Neural cell (in vitro differentiated cells): ENCODE data around the gene UQCC2. TPM values are rescaled to one million over a fixed set of nuclear protein-coding genes. Genes with fewer than 3 reads are reported as not detected.

Experiments used
- H2AFZ ChIP-seq: fragments of 200-600, 300-800 bp; sonication (generic), shearing (Covaris generic); 2 replicates; pipeline ENCODE4 v1.6.0; 2014; ENCODE audit warnings: low read depth, mild to moderate bottlenecking, antibody characterized with exemption, low read length, moderate library complexity
- H3F3A ChIP-seq: fragments of 200-600 bp; shearing (Covaris generic); 2 replicates; pipeline ENCODE4 v1.6.1; 2016; ENCODE audit warnings: mild to moderate bottlenecking, moderate library complexity, mixed read lengths, antibody characterized with exemption, low read length; ENCODE audit not compliant: insufficient read depth, poor library complexity, severe bottlenecking
- H3K27ac ChIP-seq: fragments of 200-600, 300-800 bp; sonication (generic), shearing (Covaris generic); 2 replicates; pipeline ENCODE4 v1.5.1; 2014; ENCODE audit warnings: mild to moderate bottlenecking, low read length, moderate library complexity
- H3K27me3 ChIP-seq: fragments of 300-800, 200-600 bp; sonication (generic), shearing (Covaris generic); 2 replicates; pipeline ENCODE4 v1.6.0; 2014; ENCODE audit warnings: mild to moderate bottlenecking, low read depth, low read length, moderate library complexity; ENCODE audit not compliant: insufficient read depth
- H3K36me3 ChIP-seq: fragments of 300-800, 200-600 bp; sonication (generic), shearing (Covaris generic); 2 replicates; pipeline ENCODE4 v1.5.1; 2014; ENCODE audit warnings: mild to moderate bottlenecking, antibody characterized with exemption, low read length, moderate library complexity; ENCODE audit not compliant: insufficient read depth
- H3K4me2 ChIP-seq: fragments of 300-800, 200-600 bp; sonication (generic), shearing (Covaris generic); 2 replicates; pipeline ENCODE4 v1.6.0; 2014; ENCODE audit warnings: mild to moderate bottlenecking, low read length
- H3K4me3 ChIP-seq: fragments of 300-800, 200-600 bp; sonication (generic), shearing (Covaris generic); 2 replicates; pipeline ENCODE4 v1.5.1; 2014; ENCODE audit warnings: mild to moderate bottlenecking, low read length, moderate library complexity
- H3K79me2 ChIP-seq: fragments of 200-600 bp; shearing (Covaris generic); replicated peaks from 2 replicates; pipeline ENCODE4 v1.6.0; 2014; ENCODE audit warnings: mild to moderate bottlenecking, low read length, moderate library complexity; ENCODE audit not compliant: insufficient read depth
- H3K9ac ChIP-seq: fragments of 300-800, 200-600 bp; sonication (generic), shearing (Covaris generic); 2 replicates; pipeline ENCODE4 v1.6.1; 2016; ENCODE audit warnings: mild to moderate bottlenecking, low read length, mixed read lengths
- H3K9me2 ChIP-seq: fragments of 200-600 bp; shearing (Covaris generic); 2 replicates; pipeline ENCODE4 v1.6.1; 2016; ENCODE audit warnings: mild to moderate bottlenecking, low read length, mixed read lengths; ENCODE audit not compliant: insufficient read depth
- H3K9me3 ChIP-seq: fragments of 200-600, 300-800 bp; sonication (generic), shearing (Covaris generic); 2 replicates; pipeline ENCODE4 v1.6.1; 2016; ENCODE audit warnings: mild to moderate bottlenecking, mixed run types, low read length, moderate library complexity, mixed read lengths
- H4K20me1 ChIP-seq: fragments of 200-600 bp; shearing (Covaris generic); 2 replicates; pipeline ENCODE4 v1.6.1; 2016; ENCODE audit warnings: mild to moderate bottlenecking, mixed run types; ENCODE audit not compliant: insufficient read depth
- CTCF ChIP-seq: fragments of 450-650 bp; IDR thresholded peaks from 2 replicates; pipeline ENCODE4 v1.5.1; 2014; ENCODE audit warnings: antibody characterized with exemption, mild to moderate bottlenecking, moderate library complexity; ENCODE audit not compliant: poor library complexity, severe bottlenecking
- EP300 ChIP-seq: fragments of 450-650 bp; conservative IDR thresholded peaks from 2 replicates; pipeline ENCODE4 v1.6.1; 2014; ENCODE audit warnings: antibody characterized with exemption, mild to moderate bottlenecking, moderate library complexity; ENCODE audit not compliant: poor library complexity, severe bottlenecking
- EZH2 ChIP-seq: fragments of 200-600, 300-800 bp; shearing (Covaris generic), sonication (generic); IDR thresholded peaks from 2 replicates; pipeline ENCODE4 v1.6.1; 2014; ENCODE audit warnings: antibody characterized with exemption, low read length, borderline replicate concordance, mild to moderate bottlenecking; ENCODE audit not compliant: insufficient read depth, poor library complexity, severe bottlenecking
- MXI1 ChIP-seq: fragments of 450-650 bp; conservative IDR thresholded peaks from 2 replicates; pipeline ENCODE4 v1.6.1; 2014; ENCODE audit warnings: antibody characterized with exemption, mild to moderate bottlenecking; ENCODE audit not compliant: poor library complexity, severe bottlenecking
- POLR2AphosphoS5 ChIP-seq: IDR thresholded peaks from 2 replicates; pipeline ENCODE4 v1.6.1; 2012
- RAD21 ChIP-seq: fragments of 450-650 bp; conservative IDR thresholded peaks from 2 replicates; pipeline ENCODE4 v1.6.1; 2014; ENCODE audit warnings: antibody characterized with exemption, mild to moderate bottlenecking, moderate library complexity
- REST ChIP-seq: IDR thresholded peaks from 2 replicates; pipeline ENCODE4 v1.6.1; 2012; ENCODE audit warnings: borderline replicate concordance
- SMC3 ChIP-seq: fragments of 450-650 bp; conservative IDR thresholded peaks from 2 replicates; pipeline ENCODE4 v1.6.1; 2014; ENCODE audit warnings: antibody characterized with exemption, mild to moderate bottlenecking, moderate library complexity; ENCODE audit not compliant: poor library complexity
- TAF1 ChIP-seq: IDR thresholded peaks from 2 replicates; pipeline ENCODE4 v1.6.1; 2012; ENCODE audit warnings: low read depth
- polyA plus RNA-seq: library from polyadenylated mRNA; depleted of rRNA; stranded (reverse); fragments of >200 nt; gene quantifications from 2 replicates; pipeline ENCODE4 v1.2.3, GENCODE V29; 2014

UQCC2 gene
- polyA plus RNA-seq, 1 donor from 2014 or later, result 123 TPM

DNA sequence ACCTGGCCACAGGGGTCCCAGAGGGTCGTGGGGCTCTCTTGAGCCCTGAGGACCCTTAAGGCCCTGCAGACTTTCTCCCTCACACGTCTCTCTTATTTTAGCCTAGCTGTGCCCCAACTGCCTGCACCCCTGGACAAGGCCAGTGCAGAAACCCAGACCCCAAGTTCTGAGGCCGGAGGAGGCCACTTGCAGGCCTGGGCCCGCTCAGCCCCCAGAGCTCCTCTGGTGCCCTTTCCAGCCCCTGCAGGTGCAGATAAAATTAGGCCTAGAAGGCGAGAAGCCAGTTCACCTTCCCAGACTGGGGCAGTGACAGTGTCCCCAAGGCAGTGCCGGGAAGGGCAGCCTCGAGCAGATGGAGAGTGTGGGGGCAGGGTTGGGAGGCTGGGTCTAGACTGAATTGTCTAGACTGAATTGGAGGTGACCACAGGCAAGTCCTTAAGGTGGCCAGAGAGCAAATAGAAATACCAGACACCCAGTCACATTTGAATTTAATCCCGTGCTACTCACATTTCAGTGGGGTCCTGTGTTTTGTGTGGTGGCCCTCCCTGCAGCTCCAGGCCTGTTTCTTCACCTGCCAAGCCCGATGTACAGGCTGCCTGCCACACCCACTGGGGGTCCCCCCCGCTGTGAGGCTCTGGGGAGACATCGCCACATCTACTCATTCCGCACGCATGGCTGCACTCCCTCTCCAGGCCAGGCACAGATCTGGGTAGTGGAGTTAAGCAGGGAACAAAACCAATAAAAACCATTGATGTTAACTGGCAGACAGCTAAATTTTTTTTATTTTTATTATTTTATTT is 43.8 kb upstream of the UQCC2 start:
- Histone ChIP-seq H3F3A (no peaks in the 10 kb centered on the region), H4K20me1 (no peaks in the 10 kb centered on the region), H3K4me3 (no peak overlapping the region), H3K4me2 (no peak overlapping the region), H3K36me3 (no peaks in the 10 kb centered on the region), H3K9me3 (no peaks in the 10 kb centered on the region), H3K27me3 (no peaks in the 10 kb centered on the region), H3K79me2 (no peaks in the 10 kb centered on the region), H3K9ac (no peak overlapping the region), H3K27ac (no peak overlapping the region), H2AFZ (no peak overlapping the region), H3K9me2 (no peaks in the 10 kb centered on the region)
- no peak for TF ChIP-seq REST
- TF ChIP-seq RAD21, result no peak
- no peak for TF ChIP-seq CTCF
- no peak for TF ChIP-seq EZH2
- no peak for TF ChIP-seq POLR2AphosphoS5
- TF ChIP-seq MXI1, result no peak
- no peak for TF ChIP-seq EP300
- TF ChIP-seq SMC3, result no peak
- TF ChIP-seq TAF1, result no peak

GRCh38 chr6:33754222-33754621 is 42.7 kb upstream of the UQCC2 start:
- Histone ChIP-seq H3K27me3 (no peaks in the 10 kb centered on the region), H3K36me3 (no peaks in the 10 kb centered on the region), H3K4me3 (no peak overlapping the region), H2AFZ (no peak overlapping the region), H3K9me2 (no peaks in the 10 kb centered on the region), H3K4me2 (no peak overlapping the region), H4K20me1 (no peaks in the 10 kb centered on the region), H3K27ac (no peak overlapping the region), H3K79me2 (no peaks in the 10 kb centered on the region), H3K9me3 (no peaks in the 10 kb centered on the region), H3F3A (no peaks in the 10 kb centered on the region), H3K9ac (no peak overlapping the region)
- no peak for TF ChIP-seq CTCF
- TF ChIP-seq POLR2AphosphoS5, result no peak
- TF ChIP-seq EZH2, result no peak
- TF ChIP-seq MXI1, result no peak
- TF ChIP-seq REST, result no peak
- no peak for TF ChIP-seq TAF1
- no peak for TF ChIP-seq RAD21
- no peak for TF ChIP-seq SMC3
- TF ChIP-seq EP300, result no peak
